GM12878 (cell line): ENCODE data around the gene DENND4C. TPM values are rescaled to one million over a fixed set of nuclear protein-coding genes. Genes with fewer than 3 reads are reported as not detected.

Experiments
- ATAC-seq: fragments of 200-7000 bp; cut with Tn5 transposase; 3 replicates; pipeline ENCODE4 v1.9.1; 2020; ENCODE audit warnings: mild to moderate bottlenecking, moderate library complexity
- BruUV-seq: library from RNA; stranded (reverse); fragments of 400-500 nt; replicated peaks from 2 replicates; lab custom pipeline; 2021; lab: Mats Ljungman, UMichigan
- CTCF ChIA-PET: fragments of 300-600 bp; sonication (Branson Sonifier 250); formaldehyde crosslinking; extraction: SDS; loops from one replicate; lab custom pipeline; 2021; ENCODE audit warnings: inconsistent platforms; lab: Yijun Ruan, JAX
- POLR2A ChIA-PET: fragments of 350-600 bp; formaldehyde crosslinking; extraction: SDS; loops from one replicate; lab custom pipeline; 2021; ENCODE audit warnings: inconsistent platforms; lab: Charles Lee
- RAD21 ChIA-PET: fragments of 300-600 bp; sonication (Branson Sonifier 250); formaldehyde crosslinking; loops from one replicate; lab custom pipeline; 2023; ENCODE audit warnings: antibody characterized with exemption; ENCODE audit not compliant: unreplicated experiment; lab: Charles Lee
- SMC1A ChIA-PET: fragments of 300-600 bp; sonication (Branson Sonifier 250); formaldehyde crosslinking; loops from one replicate; lab custom pipeline; 2023; ENCODE audit not compliant: unreplicated experiment, uncharacterized antibody; lab: Charles Lee
- DNase-seq: peaks from one replicate; pipeline ENCODE4 v3.0.0-alpha.2; 2011; ENCODE audit warnings: low read depth, low spot score
- FAIRE-seq: peaks from 3 replicates; lab custom pipeline; 2011; peaks lifted over from hg19 to GRCh38; lab: Jason Lieb, UNC
- H2AFZ ChIP-seq: 2 replicates; pipeline ENCODE4 v1.6.0; 2011; ENCODE audit warnings: low read depth, low read length, control low read depth; ENCODE audit not compliant: control insufficient read depth
- H3K27ac ChIP-seq: 2 replicates; pipeline ENCODE4 v1.5.1; 2011; ENCODE audit warnings: control low read depth; ENCODE audit not compliant: control insufficient read depth, insufficient read depth
- H3K27me3 ChIP-seq, 2 experiments: replicated peaks in 1 of 2; 2 replicates each; pipeline versions ENCODE4 v1.6.0 to v1.6.1; 2011; ENCODE audit warnings: low read length in 1 of 2; ENCODE audit not compliant: control insufficient read depth in 2 of 2, insufficient read depth in 2 of 2
- H3K36me3 ChIP-seq, 2 experiments: 2 replicates each; pipeline ENCODE4 v1.5.1; 2011; ENCODE audit warnings: low read length in 1 of 2; ENCODE audit not compliant: control insufficient read depth in 2 of 2, insufficient read depth in 2 of 2
- H3K4me1 ChIP-seq: 2 replicates; pipeline ENCODE4 v1.6.1; 2011; ENCODE audit warnings: mild to moderate bottlenecking, low read length, moderate library complexity, mixed read lengths; ENCODE audit not compliant: control insufficient read depth, insufficient read depth
- H3K4me2 ChIP-seq: 2 replicates; pipeline ENCODE4 v1.6.0; 2011; ENCODE audit warnings: control low read depth; ENCODE audit not compliant: control insufficient read depth, insufficient read depth
- H3K4me3 ChIP-seq: fragments of 200-600 bp; sonication (generic); 2 replicates; pipeline ENCODE4 v1.5.1; 2016
- H3K79me2 ChIP-seq: 2 replicates; pipeline ENCODE4 v1.6.0; 2011; ENCODE audit warnings: low read length; ENCODE audit not compliant: control insufficient read depth, insufficient read depth
- H3K9ac ChIP-seq: 2 replicates; pipeline ENCODE4 v1.8.0; 2011; ENCODE audit warnings: low read length, control low read depth, mixed read lengths; ENCODE audit not compliant: control insufficient read depth, insufficient read depth
- H3K9me3 ChIP-seq: replicated peaks from 3 replicates; pipeline ENCODE4 v1.5.1; 2011; ENCODE audit warnings: mild to moderate bottlenecking, low read length; ENCODE audit not compliant: control insufficient read depth, insufficient read depth
- H4K20me1 ChIP-seq: 2 replicates; pipeline ENCODE4 v1.6.0; 2011; ENCODE audit not compliant: control insufficient read depth, insufficient read depth
- CHD4 ChIP-seq: fragments of 200-600 bp; sonication (generic); IDR thresholded peaks from 2 replicates; pipeline ENCODE4 v1.6.1; 2016; ENCODE audit warnings: mild to moderate bottlenecking
- E2F4 ChIP-seq: IDR thresholded peaks from 2 replicates; pipeline ENCODE4 v1.6.1; 2012; ENCODE audit warnings: low read depth, low read length, improper control_type of control experiment
- HDGF ChIP-seq: fragments of 450-650 bp; IDR thresholded peaks from 2 replicates; pipeline ENCODE4 v1.6.1; 2016; ENCODE audit warnings: antibody characterized with exemption
- TCF3 ChIP-seq: IDR thresholded peaks from 2 replicates; pipeline ENCODE4 v1.6.1; 2012; ENCODE audit warnings: low read depth, mild to moderate bottlenecking, low read length, borderline replicate concordance; ENCODE audit not compliant: insufficient read depth
- ZNF592 ChIP-seq: fragments of 450-650 bp; IDR thresholded peaks from 2 replicates; pipeline ENCODE4 v1.6.1; 2017; ENCODE audit warnings: mild to moderate bottlenecking, moderate library complexity
- ZNF687 ChIP-seq: fragments of 450-650 bp; IDR thresholded peaks from 2 replicates; pipeline ENCODE4 v1.6.1; 2017; ENCODE audit warnings: mild to moderate bottlenecking, moderate library complexity
- WGBS: methylation state at CpG from one replicate; pipeline ENCODE4 v1.1.6; 2016; ENCODE audit warnings: low lambda C conversion rate; ENCODE audit not compliant: insufficient replicate concordance, insufficient coverage; ENCODE audit errors: missing lambda C conversion rate; 5-methylcytosine and 5-hydroxymethylcytosine counted together
- in situ Hi-C: fragments of 300-500 bp; cut with MboI; formaldehyde crosslinking; loops from 9 replicates; pipeline ENCODE4 v1.14.3; 2018; ENCODE audit warnings: mixed read lengths
- intact Hi-C: fragments of 100-400 bp; cut with micrococcal nuclease; formaldehyde crosslinking; loops from one replicate; pipeline ENCODE4 v1.14.2; 2022; ENCODE audit not compliant: unreplicated experiment
- polyA plus RNA-seq, 11 experiments: library from polyadenylated mRNA; depleted of rRNA in 4 of 11; unstranded in 6 of 11; stranded (reverse) in 5 of 11; fragments of >200 nt; fragmentation: Nextera tagmentation in 4 of 11; fragmentation: Illumina TruSeq in 1 of 11; extraction: Ambion mirVana in 4 of 11; extraction: Trizol in 1 of 11; gene quantifications; 1 replicate in 1 of 11; 2 replicates in 10 of 11; pipeline versions ENCODE4 v1.2.1 to v1.2.3, GENCODE V29; 2011 to 2016; ENCODE audit warnings: inconsistent platforms in 2 of 11, missing spikeins in 2 of 11, low read depth in 1 of 11
- total RNA-seq, 4 experiments: library from RNA; depleted of rRNA in 3 of 4; stranded (reverse); fragments of >200 nt in 3 of 4; fragmentation: Illumina TruSeq in 1 of 4; extraction: Trizol in 1 of 4; gene quantifications; 2 replicates each; pipeline versions ENCODE4 v1.2.1 to v1.2.3, GENCODE V29; 2013 to 2021
- TF ChIP-seq, protein P1 (sequence below): fragments of 450-650 bp; IDR thresholded peaks from 2 replicates; pipeline ENCODE4 v1.6.1; 2017; ENCODE audit warnings: borderline replicate concordance
- TF ChIP-seq, protein P2 (sequence below): IDR thresholded peaks from 2 replicates; pipeline ENCODE4 v1.6.1; 2011; ENCODE audit warnings: mild to moderate bottlenecking, low read depth, low read length, moderate library complexity; ENCODE audit not compliant: insufficient replicate concordance
- TF ChIP-seq, protein P3 (sequence below): IDR thresholded peaks from 2 replicates; pipeline ENCODE4 v1.6.1; 2012; ENCODE audit warnings: low read length, inconsistent platforms

DENND4C gene
- total and polyA plus RNA-seq, 10 of the 15 experiments (the other 5 are each of a cell fraction or from before 2014, with no cell fraction given) = 8.2 to 49.3 (median 24.7) TPM

DNA sequence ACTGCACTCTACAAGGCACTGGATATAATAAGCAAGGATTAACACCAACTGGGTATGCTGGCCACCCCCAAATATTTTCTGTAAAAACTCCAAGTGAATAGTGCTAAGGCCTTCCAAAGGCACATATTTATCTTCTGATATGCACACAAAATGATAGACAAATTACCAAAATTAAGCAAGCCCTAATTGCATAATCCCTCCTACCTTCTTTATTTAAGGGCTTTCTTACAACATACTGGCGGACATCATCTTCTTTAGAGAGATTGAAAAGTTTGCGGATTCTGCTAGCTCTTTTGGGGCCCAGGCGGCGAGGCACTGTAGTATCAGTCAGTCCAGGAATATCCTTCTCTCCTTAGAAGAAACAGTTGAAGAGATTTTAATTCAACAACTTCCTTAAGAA lies 147.7 kb downstream of the DENND4C start:
- Histone ChIP-seq H3K36me3 (peaks cover 7 to 33% of the 10 kb centered on the region in 2 experiments), H3K9ac (peak overlapping the region; percentile 97), H3K4me2 (peak overlapping the region; percentile 79), H3K27ac (peak overlapping the region; percentile 88), H3K4me3 (peak overlapping the region; percentile 82), H3K4me1 (peaks cover 5% of the 10 kb centered on the region), H2AFZ (no peak overlapping the region), H4K20me1 (no peaks in the 10 kb centered on the region), H3K27me3 (no peaks in the 10 kb centered on the region), H3K9me3 (no peaks in the 10 kb centered on the region), H3K79me2 (peaks cover 47% of the 10 kb centered on the region)
- CTCF ChIA-PET = interaction anchor here (1.1 to 5.8 kb wide), 3 partner anchors 46 to 86 kb away, joined by 3 to 31 read pairs (median 7); no protein-coding TSS in a partner anchor
- POLR2A ChIA-PET = interaction anchor here (0.6 kb wide), 2 partner anchors 31 to 62 kb away, joined by 3 read pairs; partner anchors contain the start of gene ACER2
- intact Hi-C loops = loop anchor here (2.0 kb wide), 1 partner anchor 147 kb away; the partner anchor contains the start of gene DENND4C
- RAD21 ChIA-PET = no interaction called here
- DNase-seq (no peak), ATAC-seq (no peak), FAIRE-seq (no peak)
- 2% methylated on average over 4 of the region's 4 CpGs for WGBS
- SMC1A ChIA-PET = interaction anchor here (2.3 kb wide), 1 partner anchor 79 kb away, joined by 7 read pairs; no protein-coding TSS in a partner anchor
- in situ Hi-C loops = no loop called here
- no TSS peak for BruUV-seq
- TF ChIP-seq, protein P1, sequence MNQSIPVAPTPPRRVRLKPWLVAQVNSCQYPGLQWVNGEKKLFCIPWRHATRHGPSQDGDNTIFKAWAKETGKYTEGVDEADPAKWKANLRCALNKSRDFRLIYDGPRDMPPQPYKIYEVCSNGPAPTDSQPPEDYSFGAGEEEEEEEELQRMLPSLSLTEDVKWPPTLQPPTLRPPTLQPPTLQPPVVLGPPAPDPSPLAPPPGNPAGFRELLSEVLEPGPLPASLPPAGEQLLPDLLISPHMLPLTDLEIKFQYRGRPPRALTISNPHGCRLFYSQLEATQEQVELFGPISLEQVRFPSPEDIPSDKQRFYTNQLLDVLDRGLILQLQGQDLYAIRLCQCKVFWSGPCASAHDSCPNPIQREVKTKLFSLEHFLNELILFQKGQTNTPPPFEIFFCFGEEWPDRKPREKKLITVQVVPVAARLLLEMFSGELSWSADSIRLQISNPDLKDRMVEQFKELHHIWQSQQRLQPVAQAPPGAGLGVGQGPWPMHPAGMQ = no peak
- TF ChIP-seq ZNF687 = no peak
- TF ChIP-seq, protein P2, sequence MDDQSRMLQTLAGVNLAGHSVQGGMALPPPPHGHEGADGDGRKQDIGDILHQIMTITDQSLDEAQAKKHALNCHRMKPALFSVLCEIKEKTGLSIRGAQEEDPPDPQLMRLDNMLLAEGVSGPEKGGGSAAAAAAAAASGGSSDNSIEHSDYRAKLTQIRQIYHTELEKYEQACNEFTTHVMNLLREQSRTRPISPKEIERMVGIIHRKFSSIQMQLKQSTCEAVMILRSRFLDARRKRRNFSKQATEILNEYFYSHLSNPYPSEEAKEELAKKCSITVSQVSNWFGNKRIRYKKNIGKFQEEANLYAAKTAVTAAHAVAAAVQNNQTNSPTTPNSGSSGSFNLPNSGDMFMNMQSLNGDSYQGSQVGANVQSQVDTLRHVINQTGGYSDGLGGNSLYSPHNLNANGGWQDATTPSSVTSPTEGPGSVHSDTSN = no peak
- no peak for TF ChIP-seq CHD4
- no peak for TF ChIP-seq ZNF592
- TF ChIP-seq TCF3 = no peak
- no peak for TF ChIP-seq E2F4
- TF ChIP-seq, protein P3, sequence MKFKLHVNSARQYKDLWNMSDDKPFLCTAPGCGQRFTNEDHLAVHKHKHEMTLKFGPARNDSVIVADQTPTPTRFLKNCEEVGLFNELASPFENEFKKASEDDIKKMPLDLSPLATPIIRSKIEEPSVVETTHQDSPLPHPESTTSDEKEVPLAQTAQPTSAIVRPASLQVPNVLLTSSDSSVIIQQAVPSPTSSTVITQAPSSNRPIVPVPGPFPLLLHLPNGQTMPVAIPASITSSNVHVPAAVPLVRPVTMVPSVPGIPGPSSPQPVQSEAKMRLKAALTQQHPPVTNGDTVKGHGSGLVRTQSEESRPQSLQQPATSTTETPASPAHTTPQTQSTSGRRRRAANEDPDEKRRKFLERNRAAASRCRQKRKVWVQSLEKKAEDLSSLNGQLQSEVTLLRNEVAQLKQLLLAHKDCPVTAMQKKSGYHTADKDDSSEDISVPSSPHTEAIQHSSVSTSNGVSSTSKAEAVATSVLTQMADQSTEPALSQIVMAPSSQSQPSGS = no peak
- no peak for TF ChIP-seq HDGF
